Duodenal mucosa (tissue), 2 donors: ENCODE results near the gene TSC2.
A peak's percentile ranks its signal among the peaks of the same experiment; 100 is the strongest.
"Not testable (repeated sequence)": the region's sequence is repeated elsewhere in the genome, so short reads cannot be mapped to it uniquely, and the experiment has no call there.

ENCODE experiments used
- H3K27ac ChIP-seq: one replicate; pipeline ENCODE4 v1.7.0; 2013; ENCODE audit warnings: low read depth, low read length
- H3K27me3 ChIP-seq, 2 donors: one replicate each; pipeline ENCODE4 v1.7.0; 2013; ENCODE audit warnings: low read length in 2 of 2, control low read depth in 1 of 2; ENCODE audit not compliant: insufficient read depth in 2 of 2, control insufficient read depth in 1 of 2
- H3K36me3 ChIP-seq, 2 donors: one replicate each; pipeline ENCODE4 v1.7.0; 2013; ENCODE audit warnings: low read length in 2 of 2, control low read depth in 1 of 2; ENCODE audit not compliant: insufficient read depth in 2 of 2, control insufficient read depth in 1 of 2
- H3K4me1 ChIP-seq, 2 donors: one replicate each; pipeline ENCODE4 v1.7.0; 2013; ENCODE audit warnings: low read length in 2 of 2, control low read depth in 1 of 2; ENCODE audit not compliant: insufficient read depth in 2 of 2, control insufficient read depth in 1 of 2
- H3K4me3 ChIP-seq, 2 donors: one replicate each; pipeline ENCODE4 v1.7.0; 2013; ENCODE audit warnings: low read length in 2 of 2, low read depth in 1 of 2
- H3K9ac ChIP-seq, 2 donors: one replicate each; pipeline ENCODE4 v1.7.0; 2013; ENCODE audit warnings: low read length in 2 of 2, low read depth in 1 of 2
- H3K9me3 ChIP-seq, 2 donors: one replicate each; pipeline ENCODE4 v1.7.0; 2013; ENCODE audit warnings: low read length in 2 of 2, control low read depth in 1 of 2; ENCODE audit not compliant: control insufficient read depth in 1 of 2

TSC2 gene

GRCh38 chr16:2011726-2012125 lies 36.1 kb upstream of the TSC2 start:
- not testable (repeated sequence) for H3K4me3 ChIP-seq, H3K9me3 ChIP-seq, H3K36me3 ChIP-seq, H3K9ac ChIP-seq, H3K27me3 ChIP-seq, H3K27ac ChIP-seq
- H3K4me1 ChIP-seq = peaks cover 34 to 35% of the 10 kb centered on the region in 2 donors

DNA sequence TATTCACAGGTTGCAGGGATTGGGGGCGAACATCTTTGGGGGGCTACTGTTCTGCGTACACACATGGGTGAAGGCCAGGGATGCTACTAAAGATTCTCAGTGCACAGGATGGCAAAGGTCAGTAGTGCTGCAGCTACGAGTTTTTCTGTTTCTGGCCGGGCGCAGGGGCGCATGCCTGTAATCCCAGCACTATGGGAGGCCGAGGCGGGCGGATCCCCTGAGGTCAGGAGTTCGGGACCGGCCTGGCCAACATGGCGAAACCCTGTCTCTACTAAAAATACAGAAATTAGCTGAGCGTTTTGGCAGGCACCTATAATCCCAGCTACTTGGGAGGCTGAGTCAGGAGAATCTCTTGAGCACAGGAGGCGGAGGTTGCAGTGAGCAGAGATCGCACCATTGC lies 34.3 kb upstream of the TSC2 start:
- Histone ChIP-seq H3K36me3 (no peaks in the 10 kb centered on the region), H3K27ac (no peak overlapping the region), H3K4me3 (no peak overlapping the region), H3K27me3 (no peaks in the 10 kb centered on the region), H3K9me3 (no peaks in the 10 kb centered on the region), H3K9ac (no peak overlapping the region), H3K4me1 (peaks cover 16 to 20% of the 10 kb centered on the region in 2 donors)

GRCh38 chr16:2015117-2015946 lies 32.5 kb upstream of the TSC2 start:
- Histone ChIP-seq H3K36me3 (no peaks in the 10 kb centered on the region), H3K4me3 (no peak overlapping the region), H3K9ac (peak overlapping the region in 1 of 2 donors; percentile 20), H3K4me1 (peaks cover 9 to 11% of the 10 kb centered on the region in 2 donors), H3K27me3 (peaks cover 11 to 17% of the 10 kb centered on the region in 2 donors), H3K27ac (peak overlapping the region; percentile 30), H3K9me3 (no peaks in the 10 kb centered on the region)

- peak overlapping the region in 1 of 2 donors; percentile 20 for H3K9ac ChIP-seq
- no peak overlapping the region for H3K27ac ChIP-seq
These were observed 31.9 kb upstream of the TSC2 start for GRCh38 chr16:2015947-2016208.

GRCh38 chr16:2016407-2016922 lies 31.3 kb upstream of the TSC2 start:
- H3K27ac ChIP-seq = no peak overlapping the region
- no peaks in the 10 kb centered on the region for H3K36me3 ChIP-seq
- peaks cover 18 to 19% of the 10 kb centered on the region in 2 donors for H3K27me3 ChIP-seq
- peaks cover 5 to 7% of the 10 kb centered on the region in 2 donors for H3K4me1 ChIP-seq
- H3K9ac ChIP-seq = no peak overlapping the region
- no peak overlapping the region for H3K4me3 ChIP-seq
- H3K9me3 ChIP-seq = no peaks in the 10 kb centered on the region

More at GRCh38 chr16:2015947-2016208, 31.9 kb upstream of the TSC2 start:
- Histone ChIP-seq H3K4me3 (no peak overlapping the region), H3K27me3 (peaks cover 17 to 18% of the 10 kb centered on the region in 2 donors), H3K36me3 (no peaks in the 10 kb centered on the region), H3K4me1 (peaks cover 5 to 7% of the 10 kb centered on the region in 2 donors), H3K9me3 (no peaks in the 10 kb centered on the region)

- peaks cover 15 to 24% of the 10 kb centered on the region in 2 donors for H3K4me1 ChIP-seq
- H3K36me3 ChIP-seq = no peaks in the 10 kb centered on the region
- H3K9me3 ChIP-seq = no peaks in the 10 kb centered on the region
- no peak within 1 kb of the TSS for H3K27ac ChIP-seq
- H3K4me3 ChIP-seq = no peak within 1 kb of the TSS
- peaks cover 18 to 24% of the 10 kb centered on the region in 2 donors for H3K27me3 ChIP-seq
- H3K9ac ChIP-seq = no peak within 1 kb of the TSS
These were observed 28.3 kb upstream of the TSC2 start, which contains the start of gene NPW for GRCh38 chr16:2019518-2019920. Gene NPW, plus strand, starts transcription at chr16:2019785.

GRCh38 chr16:2019921-2020831 lies 27.6 kb upstream of the TSC2 start:
- Histone ChIP-seq H3K4me3 (no peak overlapping the region), H3K9ac (no peak overlapping the region), H3K27ac (no peak overlapping the region), H3K27me3 (peaks cover 18 to 24% of the 10 kb centered on the region in 2 donors), H3K9me3 (no peaks in the 10 kb centered on the region), H3K36me3 (no peaks in the 10 kb centered on the region), H3K4me1 (peaks cover 15 to 24% of the 10 kb centered on the region in 2 donors)

DNA sequence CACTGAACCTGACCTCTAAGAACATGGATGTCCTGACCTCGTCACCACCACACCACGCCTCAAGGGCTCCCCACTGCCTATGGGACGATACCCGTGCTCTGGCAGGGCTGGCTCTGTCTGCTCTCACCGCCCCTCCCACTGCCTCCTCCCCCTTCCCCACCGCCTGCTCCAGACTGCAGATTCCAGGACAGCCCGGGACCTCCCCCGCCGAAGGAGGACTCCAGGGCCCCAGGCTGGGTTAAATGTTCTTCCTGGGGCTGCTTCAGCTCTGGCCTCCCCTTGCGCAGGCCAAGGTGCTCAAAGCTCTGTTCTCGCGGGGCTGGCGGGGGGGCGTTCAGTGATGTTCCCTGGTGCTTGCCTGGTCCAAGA lies 25.1 kb upstream of the TSC2 start:
- peak overlapping the region; percentile 60 to 68 for H3K4me3 ChIP-seq
- no peaks in the 10 kb centered on the region for H3K36me3 ChIP-seq
- peaks cover 10 to 26% of the 10 kb centered on the region in 2 donors for H3K4me1 ChIP-seq
- H3K27me3 ChIP-seq = peaks cover 18 to 24% of the 10 kb centered on the region in 2 donors
- H3K27ac ChIP-seq = no peak overlapping the region
- no peaks in the 10 kb centered on the region for H3K9me3 ChIP-seq
- H3K9ac ChIP-seq = peak overlapping the region; percentile 25 to 56

GRCh38 chr16:2023092-2024031 lies 24.4 kb upstream of the TSC2 start:
- peaks cover 18 to 24% of the 10 kb centered on the region in 2 donors for H3K27me3 ChIP-seq
- peaks cover 10 to 29% of the 10 kb centered on the region in 2 donors for H3K4me1 ChIP-seq
- peak overlapping the region; percentile 56 for H3K27ac ChIP-seq
- H3K36me3 ChIP-seq = no peaks in the 10 kb centered on the region
- H3K4me3 ChIP-seq = peak overlapping the region; percentile 60 to 68
- H3K9me3 ChIP-seq = no peaks in the 10 kb centered on the region
- H3K9ac ChIP-seq = peak overlapping the region; percentile 25 to 56
